GM21526 (cell line): ENCODE results near the gene SEPHS2.

Experiments used
- ATAC-seq: cut with Tn5 transposase; IDR thresholded peaks from one replicate; pipeline ENCODE4 v1.9.1; 2021; ENCODE audit warnings: moderate library complexity; ENCODE audit not compliant: unreplicated experiment, low FRiP score

SEPHS2 gene

DNA sequence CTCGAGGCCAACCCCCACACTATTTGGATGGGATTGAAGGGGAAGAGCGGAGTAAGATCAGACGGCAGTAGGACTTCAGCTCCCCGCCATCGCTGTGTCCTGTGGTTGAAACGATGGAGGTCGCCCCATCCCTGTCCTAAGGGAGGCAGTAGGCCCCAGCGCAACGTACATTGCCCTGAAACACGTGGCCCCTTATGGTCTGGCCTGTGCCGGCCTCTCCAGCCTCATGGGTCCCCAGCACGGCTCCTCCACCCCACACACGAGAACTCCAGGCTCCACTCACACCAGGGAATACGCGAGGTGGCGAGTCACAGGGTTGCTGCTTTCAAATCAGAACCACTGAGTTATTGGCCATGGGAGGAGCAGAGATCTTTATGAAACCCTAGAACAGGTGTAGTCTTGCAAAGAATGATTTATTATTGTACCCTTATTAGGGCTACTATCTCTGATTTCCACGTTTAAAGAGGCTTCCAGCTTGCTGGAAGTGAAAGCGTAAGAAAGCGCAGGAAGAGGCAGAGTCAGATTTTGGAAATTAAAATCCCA, 15.2 kb downstream of the SEPHS2 start:
- ATAC-seq, result no peak

DNA sequence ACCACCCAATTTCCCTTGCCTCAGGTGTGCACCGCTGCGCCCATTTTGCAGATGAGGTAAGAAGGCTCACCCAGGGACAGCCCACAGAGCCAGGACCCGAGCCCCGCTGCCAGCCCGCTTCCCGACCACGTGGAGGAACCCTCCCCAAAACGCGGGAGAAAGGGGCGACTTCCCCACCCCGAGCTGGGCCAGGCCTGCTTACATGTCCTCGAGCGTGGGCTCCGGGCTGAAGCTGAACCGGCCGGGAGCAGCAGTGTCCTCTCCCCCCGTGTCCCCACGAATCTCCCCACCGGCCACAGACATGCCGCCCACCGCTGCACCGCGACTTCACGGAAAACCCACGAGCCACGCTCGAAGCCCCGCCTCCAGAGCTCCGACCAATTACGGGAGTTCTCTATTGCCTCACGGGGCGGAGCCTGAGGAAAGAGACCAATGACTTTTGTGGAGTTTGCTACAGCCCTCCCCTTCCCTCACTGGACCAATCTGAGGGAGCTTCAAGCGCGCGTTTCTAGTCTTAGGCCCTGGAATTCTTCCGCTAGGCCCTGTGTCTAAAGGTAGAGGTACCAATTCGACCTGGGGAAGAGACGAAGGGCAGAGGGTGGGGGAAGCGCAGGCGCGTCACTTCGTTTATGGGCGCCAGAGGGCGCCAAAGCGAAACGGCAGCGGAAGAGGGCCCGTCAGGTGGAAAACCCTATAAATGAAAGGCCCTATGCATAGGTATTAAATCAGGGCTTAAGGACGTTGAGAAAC, 15.8 kb downstream of the SEPHS2 start, which contains the start of gene DCTPP1:
DCTPP1 (minus strand) TSS at position 353 of the 750 bp plus-strand sequence; CDS start at position 303, 50 bp downstream.
- ATAC-seq, result peak; percentile 85

DNA sequence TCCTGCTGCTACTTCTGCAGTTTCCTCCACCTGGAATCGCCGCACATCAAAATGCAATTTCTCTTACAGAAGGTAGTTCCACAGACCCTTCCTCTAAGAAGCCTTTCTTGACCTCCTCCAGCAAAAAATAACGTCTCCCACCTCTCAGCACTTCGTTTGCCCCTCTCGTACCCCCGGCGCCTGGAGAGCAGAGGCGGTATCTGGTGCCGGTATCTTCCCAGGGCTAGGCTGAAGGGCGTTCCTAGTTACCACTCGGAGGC, 16.3 kb downstream of the SEPHS2 start:
- ATAC-seq, result no peak

DNA sequence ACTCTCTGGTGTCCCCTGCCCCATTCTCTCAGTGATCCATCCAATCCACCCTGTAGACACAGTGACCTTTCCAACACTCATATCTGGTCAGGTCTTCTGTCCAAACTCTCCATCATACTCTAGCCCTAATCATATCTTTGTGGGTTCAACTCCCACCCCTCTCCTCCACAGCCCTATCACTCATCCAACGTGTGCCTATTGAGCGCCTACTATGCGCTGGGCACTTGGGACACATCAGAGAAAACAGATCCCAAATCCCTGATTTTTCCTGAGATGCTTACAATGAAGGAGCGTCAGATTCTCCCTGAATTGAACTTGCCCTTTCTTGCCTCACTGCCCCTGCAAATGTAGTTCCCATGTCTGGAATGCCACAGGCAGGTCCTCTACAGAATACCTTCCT, 17.6 kb downstream of the SEPHS2 start:
- no peak for ATAC-seq

DNA sequence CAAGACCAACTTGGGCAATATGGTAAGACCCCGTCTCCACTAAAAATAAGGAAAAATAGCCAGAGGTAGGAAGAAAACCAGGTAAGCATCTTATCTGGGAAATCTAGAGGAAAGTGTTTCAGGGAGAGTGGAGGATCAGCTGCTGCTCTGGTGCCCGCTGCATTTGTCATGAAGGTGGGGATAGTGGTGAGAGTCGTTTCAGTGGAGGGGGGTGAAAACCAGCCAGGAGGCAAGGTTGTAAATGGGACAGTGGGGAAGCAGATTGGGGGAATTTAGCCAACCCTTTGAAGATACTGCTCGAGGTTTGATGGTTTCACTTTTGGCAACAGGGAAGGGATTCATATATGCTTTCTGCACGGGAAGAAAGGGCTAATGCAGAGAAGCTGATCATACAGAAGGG, 24.7 kb downstream of the SEPHS2 start:
- ATAC-seq, result no peak

DNA sequence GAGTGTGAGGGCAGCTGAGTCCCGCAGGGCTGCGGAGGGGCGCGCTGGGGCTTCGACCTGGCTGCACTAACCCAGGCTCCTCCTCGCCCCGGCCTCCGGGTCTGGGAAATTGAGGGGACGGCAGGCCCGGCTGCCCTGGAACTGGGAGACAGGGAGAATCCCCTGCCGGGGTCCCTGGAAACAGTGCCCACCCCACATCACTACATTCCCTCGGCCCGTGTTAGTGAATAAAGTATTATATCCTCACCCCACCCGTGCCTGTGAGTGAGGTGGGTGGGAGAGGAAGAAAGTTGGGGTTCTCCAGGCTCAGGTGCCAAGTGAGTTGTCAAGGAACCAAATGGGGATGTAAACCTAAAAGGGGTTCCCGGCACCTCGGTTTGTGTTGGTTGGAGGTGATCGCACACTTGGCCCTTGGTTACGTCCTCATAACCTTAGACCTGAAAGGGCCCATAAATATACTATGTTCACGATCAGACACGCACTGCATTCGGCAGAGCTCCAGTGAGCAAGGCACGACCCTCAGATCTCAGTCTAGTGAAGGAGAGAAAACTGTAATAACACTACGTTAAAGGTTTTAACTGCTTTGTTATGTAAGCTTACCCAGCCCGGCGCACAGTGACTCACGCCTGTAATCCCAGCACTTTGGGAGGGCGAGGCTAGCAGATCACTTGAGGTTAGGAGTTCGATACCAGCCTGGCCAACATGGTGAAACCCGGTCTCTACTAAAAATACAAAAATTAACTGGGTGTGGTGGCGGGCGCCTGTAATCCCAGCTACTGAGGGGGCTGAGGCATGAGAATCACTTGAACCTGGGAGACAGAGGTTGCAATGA, 27.1 kb downstream of the SEPHS2 start:
- ATAC-seq, result peak; percentile 8

DNA sequence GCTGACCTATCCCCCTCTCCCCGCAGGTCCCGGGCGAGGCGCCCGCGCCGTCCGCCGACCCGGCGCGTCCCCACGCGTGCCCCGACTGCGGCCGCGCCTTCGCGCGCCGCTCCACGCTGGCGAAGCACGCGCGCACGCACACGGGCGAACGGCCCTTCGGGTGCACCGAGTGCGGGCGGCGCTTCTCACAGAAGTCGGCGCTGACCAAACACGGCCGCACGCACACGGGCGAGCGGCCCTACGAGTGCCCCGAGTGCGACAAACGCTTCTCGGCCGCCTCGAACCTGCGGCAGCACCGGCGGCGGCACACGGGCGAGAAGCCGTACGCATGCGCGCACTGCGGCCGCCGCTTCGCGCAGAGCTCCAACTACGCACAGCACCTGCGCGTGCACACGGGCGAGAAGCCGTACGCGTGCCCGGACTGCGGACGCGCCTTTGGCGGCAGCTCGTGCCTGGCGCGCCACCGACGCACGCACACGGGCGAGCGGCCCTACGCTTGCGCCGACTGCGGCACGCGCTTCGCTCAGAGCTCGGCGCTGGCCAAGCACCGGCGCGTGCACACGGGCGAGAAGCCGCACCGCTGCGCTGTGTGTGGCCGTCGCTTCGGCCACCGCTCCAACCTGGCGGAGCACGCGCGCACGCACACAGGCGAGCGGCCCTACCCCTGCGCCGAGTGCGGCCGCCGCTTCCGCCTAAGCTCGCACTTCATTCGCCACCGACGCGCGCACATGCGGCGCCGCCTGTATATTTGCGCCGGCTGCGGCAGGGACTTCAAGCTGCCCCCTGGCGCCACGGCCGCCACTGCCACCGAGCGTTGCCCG, 27.9 kb downstream of the SEPHS2 start:
- ATAC-seq, result peak; percentile 71

DNA sequence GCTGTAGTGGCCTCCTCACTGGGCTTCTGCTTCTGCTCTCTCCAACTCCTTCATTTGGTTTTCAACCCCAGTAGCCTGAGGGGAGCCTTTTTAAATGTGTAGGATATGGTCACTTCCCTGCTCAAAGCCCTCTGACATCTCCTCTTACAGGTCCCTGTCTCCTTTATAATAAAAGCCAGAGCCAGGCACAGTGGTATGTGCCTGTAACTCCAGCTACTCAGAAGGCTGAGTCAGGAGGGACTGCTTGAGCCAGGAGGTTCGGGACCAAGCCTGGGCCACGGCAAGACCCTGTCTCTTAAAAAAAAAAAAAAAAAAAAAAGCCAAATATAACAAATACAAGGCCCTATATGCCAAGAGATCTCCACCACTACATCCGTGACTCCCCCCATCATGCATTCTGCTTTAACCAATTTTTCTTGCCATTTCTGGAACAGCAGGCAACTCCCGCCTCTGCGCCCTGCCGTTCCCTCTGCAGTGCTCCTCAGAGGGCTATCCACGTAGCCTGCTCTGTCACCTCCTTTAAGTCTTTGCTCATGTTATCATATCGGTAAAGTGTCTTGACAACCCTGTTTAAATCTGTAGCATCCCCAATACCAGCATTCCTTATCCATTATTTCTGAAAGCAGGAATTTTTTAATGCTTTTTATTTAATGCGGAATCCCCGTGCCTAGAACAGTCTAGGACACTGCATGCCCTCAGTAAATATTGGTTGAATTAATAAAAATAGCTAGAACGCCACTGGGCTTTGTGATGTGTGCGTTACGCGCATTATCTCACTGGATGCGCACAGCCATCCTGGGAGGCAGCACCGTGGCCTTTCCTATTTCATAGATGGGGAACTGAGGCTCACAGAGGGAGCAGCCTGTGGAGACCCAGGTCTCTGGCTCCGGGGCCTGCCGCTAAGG, 28.8 kb downstream of the SEPHS2 start:
- ATAC-seq, result peak; percentile 2

DNA sequence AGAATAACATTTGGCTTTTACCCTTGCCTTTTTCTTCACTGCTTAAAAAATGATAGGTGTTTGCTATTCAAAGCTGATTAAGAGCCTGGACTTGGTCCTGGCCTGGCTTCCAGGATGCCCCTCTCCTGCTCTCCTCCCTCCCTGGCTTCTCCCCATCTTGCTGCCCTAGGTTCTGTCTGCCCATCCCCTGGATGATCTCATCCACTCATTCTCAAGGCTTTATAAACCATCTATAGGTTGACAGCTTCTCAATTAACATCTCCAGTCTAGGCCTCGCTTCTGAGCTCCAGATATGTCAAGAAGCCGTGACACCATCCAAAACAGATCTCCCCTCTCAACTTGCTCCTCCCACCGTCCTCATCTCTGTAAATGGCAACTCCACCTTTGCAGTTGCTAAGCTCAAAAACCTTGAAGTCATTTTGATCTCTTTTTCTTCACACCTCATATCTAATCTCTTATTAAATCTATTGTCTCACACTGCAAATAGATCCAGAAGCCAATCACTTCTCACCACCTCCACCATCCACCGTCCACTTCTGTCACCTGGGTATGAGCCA, 29.5 kb downstream of the SEPHS2 start:
- no peak for ATAC-seq

DNA sequence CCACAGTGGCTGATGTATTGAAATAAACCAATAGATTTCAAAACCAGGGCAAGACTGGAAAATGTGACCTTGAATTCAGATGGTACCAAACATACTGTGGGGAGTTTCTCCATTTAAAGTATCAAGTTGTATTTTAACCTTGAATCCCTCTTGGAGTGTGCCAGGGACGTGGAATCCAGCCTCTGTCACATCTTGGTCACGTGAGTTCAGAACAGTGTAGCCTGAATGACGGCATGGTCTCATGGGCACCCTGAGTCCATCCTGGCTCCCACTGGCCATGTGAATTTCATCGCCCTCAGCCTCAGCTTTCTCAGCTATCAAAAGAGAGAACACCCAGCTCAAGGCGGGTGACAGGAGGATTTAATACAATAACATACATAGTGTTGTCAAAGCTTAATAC, 31.5 kb downstream of the SEPHS2 start:
- no peak for ATAC-seq

DNA sequence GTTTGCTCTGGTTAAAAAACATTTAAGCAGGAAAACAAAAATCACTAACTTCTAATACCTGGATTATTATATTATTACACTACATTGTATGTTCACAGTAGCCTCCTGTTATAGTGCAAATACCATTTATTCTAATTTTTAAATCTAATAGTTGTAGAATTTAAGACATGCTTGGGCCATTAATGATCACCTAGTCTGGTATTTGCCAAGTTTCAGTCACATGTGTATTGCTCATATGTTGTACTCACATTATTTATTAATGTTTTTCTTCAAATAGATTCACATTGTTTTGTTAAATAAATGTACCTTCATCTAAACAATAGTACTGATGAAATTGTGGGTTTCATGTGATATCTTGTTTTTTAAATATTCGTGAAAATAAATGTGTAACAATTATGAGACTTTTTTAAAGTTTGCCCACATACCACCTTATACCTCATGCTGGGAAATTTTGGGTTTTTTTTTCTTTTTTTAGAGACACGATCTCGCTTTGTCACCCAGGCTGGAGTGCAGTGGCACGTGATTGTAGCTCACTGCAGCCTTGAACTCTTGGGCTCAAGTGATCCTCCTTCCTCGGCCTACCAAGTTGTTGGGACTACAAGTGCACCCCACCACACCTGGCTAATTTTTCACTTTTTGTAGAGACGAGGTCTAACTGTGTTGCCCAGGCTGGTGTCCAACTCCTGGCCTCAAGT, 32.4 kb downstream of the SEPHS2 start:
- ATAC-seq, result no peak

DNA sequence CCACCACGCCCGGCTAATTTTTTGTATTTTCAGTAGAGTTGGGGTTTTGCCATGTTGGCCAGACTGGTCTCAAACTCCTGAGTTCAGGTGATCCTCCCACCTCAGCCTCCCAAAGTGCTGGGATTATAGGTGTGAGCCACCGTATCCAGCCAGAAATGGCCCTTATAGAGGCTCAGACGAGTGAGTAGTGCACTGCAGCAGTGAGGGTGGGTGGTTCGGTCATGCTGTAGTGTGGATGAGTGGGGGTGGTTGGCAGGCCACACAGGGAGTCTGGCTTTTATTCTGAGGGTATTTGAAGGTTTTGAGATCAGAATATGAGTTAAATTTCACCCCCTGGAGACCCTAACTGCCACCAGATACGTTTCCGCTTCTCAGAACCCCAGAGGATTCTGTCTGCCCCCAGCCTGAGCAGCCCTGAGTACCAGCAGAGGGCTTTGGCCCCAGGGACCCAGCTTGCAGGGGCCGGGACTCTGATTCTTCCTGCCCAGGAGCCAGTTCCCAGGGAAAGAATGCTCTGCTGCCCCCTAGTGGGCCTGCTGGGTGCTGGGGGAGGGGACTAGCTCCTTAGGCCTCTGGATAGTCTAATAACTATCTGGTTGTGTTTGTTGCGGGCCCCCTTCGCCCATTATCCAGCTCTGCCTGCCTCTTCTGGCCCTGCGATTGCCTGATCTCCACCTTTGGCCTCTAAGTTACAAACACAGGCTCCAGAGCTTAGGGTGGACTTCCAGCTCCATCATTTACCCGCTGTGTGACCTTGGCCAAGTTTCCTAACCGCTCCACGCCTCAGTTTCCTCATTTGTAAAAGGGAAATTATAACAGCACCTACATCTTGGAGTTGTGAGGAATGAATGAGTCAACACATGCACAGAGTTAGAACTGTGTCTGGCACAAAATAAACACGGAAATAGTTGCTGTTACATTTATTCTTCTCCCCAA, 36.3 kb downstream of the SEPHS2 start:
- peak; percentile 47 for ATAC-seq

DNA sequence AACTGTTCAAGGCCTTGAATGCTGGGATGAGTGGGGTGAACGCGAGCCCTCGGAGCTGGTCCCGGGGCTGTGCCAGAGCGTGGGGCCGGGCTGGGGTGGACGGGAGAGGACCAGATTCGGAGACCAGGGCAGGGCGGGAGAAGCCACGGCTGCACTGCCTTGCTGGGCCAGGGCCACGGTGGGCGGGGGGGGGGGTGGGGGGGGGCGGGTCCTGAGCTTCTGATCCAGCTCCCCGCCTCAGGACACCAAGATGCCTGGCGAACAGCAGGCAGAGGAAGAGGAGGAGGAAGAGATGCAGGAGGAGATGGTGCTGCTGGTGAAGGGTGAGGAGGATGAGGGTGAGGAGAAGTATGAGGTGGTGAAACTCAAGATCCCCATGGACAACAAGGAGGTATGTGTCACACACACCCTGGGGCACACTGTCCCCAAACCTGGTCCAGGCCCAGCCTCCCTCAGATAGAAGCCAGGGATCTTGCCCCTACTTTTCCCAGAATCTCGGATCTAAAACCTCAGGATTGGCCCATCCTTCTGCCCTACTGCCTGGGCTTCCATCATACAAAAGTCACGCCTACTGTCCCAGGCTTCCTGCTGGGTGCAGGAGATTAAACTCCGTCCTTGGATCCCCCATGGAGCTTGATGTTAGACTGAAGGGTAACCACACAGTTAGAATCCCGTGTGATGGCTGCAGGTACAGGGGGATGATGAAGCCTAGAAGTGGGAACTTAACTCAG, 37.7 kb downstream of the SEPHS2 start:
- ATAC-seq, result no peak

DNA sequence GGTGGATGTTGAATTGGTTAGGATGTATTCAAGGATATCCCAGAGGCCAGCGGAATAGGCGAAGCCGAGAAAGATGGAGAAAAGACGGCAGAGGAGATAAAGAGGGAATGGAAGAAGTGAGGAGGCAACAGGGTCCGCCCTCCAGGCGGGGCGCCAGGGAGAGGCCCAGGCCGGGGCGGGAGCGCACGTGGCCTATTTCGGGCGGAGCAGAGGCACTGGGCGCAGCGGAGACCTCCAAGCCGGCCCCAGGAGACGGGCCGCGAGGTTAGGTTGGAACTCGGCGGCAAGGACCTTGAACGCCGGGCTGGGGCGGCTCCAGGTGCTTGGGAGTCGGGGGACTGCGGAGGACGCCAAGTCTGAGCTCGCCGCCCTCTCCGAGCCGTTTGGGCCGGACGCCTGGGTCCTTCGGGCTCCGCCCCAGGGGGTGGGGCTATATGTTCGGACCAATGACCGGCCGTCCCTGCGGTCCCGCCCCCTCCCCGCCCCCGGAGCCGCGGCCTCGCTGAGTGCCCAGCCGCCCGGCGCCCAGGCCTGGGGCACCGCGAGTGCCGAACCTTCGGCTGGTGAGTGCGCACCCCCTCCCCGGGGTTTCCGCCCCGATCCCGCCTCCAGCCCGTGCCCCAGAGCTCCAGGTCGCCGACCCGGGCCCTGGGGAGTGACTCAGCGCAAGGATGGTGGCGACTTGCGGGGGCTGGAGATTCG, 38.4 kb downstream of the SEPHS2 start, which contains the start of gene ZNF771:
ZNF771 (plus strand) TSS at position 505 of the 702 bp plus-strand sequence. CDS start 448 bp downstream, outside the sequence.
- peak; percentile 59 for ATAC-seq

DNA sequence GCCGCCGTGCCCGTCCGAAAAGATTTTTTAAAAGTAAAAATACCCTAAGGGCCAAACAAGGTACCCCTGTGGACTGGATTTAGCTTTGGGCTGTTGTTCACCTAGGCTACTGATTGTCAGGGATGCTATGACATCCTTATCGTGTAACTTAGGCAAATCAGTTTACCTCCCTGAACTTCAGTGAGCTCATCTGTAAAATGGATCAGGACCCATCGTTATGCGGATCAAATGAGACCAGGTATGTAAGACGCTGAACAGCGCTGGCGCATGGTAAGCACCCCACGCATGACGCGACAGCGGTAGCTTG, 38.9 kb downstream of the SEPHS2 start:
- ATAC-seq, result no peak

DNA sequence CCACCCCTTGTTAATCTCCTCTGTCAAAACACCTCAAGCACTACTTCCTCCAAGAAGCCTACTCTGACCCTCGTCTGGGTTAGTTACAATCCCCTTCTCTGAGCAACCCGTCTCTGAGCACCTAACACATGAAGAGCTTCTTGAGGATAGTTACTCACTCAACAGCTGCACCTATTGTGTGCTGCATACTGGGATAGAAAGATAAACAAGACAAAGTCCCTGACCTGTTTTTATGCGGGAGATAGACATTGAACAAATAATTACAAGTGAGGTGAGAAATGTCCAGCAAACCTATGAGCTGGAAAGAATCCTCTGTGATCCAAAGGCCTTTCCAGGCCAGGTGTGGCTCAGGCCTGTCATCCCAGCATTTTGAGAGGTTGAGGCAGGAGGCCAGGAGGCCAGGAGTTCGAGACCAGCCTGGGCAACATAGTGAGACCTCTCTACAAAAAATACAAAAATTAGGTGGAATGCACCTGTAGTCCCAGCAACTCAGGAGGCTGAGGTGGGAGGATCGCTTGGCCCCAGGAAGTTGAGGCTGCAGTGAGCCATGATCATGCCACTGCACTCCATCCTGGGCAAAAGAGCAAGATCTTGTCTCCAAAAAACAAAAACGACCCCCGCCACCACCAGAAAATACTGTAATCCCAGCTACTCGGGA, 43.8 kb downstream of the SEPHS2 start:
- ATAC-seq, result no peak
